ENCODE measurements around the gene CHMP4A. TPM values are rescaled to one million over a fixed set of nuclear protein-coding genes. Genes with fewer than 3 reads are reported as not detected.

The CHMP4A gene
- total RNA-seq, 1 donor from 2014 or later: 27.0 TPM

DNA sequence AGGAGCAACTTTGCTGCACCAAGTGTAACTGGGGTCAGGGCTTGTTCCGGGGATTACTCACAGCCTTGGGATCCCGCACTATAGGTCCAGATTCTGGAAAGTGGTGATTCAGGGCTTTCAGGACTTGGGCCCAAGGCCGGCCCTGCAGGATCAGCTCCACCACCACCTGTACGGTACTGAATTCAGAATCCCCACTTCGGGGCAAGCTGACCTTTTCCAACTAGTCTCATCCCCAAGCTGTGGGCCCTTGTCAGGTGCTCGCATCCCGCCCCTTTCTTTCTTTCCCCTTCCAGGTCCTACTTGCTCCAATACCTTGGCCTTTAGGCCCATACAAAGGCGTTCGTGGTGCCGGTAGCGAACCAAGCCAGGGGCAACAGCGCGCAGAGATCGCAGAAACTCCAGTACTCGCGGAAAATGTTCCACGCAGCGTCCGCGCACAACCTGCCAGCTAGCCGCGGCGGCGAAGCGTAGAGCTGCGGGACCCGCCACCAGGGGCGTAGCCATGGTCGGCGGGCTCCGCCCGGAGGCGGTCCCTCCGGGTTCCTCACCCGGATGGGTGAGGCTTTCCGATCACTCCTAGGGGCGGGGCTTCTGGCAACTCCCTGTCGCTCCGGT is 28.6 kb upstream of the CHMP4A start:
- H3K4me1 ChIP-seq: peaks cover 15 to 32% of the 10 kb centered on the region in 2 donors
- intact Hi-C loops (cut with DNase I): loop anchor here (1.0 to 5.0 kb wide), 11 partner anchors 10 to 940 kb away; partner anchors contain the start of genes CHMP4A, DCAF11, DHRS1 and EMC9

DNA sequence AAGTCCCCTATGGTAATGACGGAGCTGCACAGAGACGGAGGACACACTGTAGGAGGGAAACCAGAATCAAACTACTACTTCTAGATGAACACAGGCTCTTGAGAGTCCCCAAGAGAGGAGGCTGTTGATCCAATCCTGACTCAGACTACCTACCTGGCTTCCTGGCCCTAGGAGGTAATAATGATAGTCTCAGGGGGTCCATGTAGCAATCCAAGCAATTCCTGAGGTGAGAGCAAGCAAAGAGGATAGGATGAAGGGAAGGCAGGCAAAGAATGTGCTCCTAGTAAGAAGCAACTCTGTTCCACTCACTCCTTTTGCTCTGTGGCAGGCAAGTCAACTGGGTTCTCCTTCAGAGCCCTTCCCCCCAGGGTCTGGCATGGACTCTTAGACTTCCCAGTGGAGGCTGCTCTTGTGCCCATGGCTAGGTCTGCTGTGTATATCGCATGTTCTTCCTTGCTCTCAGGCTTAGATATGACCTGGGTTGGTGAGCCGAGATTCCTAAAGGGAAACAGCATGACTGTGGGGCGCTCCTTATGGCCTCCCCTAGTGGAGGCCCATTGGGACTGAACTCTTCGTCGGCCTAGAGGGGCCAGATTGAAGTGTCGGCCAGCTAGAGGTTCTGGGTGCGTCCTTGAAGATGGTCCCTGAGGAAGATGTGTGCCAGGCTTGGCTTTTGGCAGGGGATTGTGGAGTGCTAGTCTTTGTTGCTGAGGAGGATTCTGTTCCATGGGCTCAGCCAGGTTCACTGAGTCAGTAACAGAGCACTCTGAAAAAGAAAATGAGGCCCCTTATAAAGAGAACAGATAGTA is 27.0 kb upstream of the CHMP4A start:
- intact Hi-C loops (cut with DNase I): loop anchor here (5.0 kb wide), 2 partner anchors 192 to 938 kb away; partner anchors contain the start of gene PPP1R3E
- TF ChIP-seq, protein P1, sequence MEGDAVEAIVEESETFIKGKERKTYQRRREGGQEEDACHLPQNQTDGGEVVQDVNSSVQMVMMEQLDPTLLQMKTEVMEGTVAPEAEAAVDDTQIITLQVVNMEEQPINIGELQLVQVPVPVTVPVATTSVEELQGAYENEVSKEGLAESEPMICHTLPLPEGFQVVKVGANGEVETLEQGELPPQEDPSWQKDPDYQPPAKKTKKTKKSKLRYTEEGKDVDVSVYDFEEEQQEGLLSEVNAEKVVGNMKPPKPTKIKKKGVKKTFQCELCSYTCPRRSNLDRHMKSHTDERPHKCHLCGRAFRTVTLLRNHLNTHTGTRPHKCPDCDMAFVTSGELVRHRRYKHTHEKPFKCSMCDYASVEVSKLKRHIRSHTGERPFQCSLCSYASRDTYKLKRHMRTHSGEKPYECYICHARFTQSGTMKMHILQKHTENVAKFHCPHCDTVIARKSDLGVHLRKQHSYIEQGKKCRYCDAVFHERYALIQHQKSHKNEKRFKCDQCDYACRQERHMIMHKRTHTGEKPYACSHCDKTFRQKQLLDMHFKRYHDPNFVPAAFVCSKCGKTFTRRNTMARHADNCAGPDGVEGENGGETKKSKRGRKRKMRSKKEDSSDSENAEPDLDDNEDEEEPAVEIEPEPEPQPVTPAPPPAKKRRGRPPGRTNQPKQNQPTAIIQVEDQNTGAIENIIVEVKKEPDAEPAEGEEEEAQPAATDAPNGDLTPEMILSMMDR (IDR thresholded peaks at IDR 0.05): no peak
- peaks cover 15 to 32% of the 10 kb centered on the region in 2 donors for H3K4me1 ChIP-seq
- H3K4me3 ChIP-seq: peak overlapping the region; percentile 19 to 81
- H3K9me3 ChIP-seq: no peaks in the 10 kb centered on the region
- H3K27ac ChIP-seq: peak overlapping the region; percentile 94 to 99
- DNase-seq (ENCODE audit: low spot score in 2 of 2): peak in 1 of 2 donors; percentile 59
- H3K36me3 ChIP-seq: peaks cover 35 to 57% of the 10 kb centered on the region in 2 donors
- H3K27me3 ChIP-seq: no peaks in the 10 kb centered on the region

More for the DNA sequence above, 28.6 kb upstream of the CHMP4A start:
- peak in 1 of 2 donors; percentile 94 for DNase-seq (ENCODE audit: low spot score in 2 of 2)
- no peaks in the 10 kb centered on the region for H3K27me3 ChIP-seq
- H3K27ac ChIP-seq: peak overlapping the region; percentile 94 to 99
- peak overlapping the region; percentile 81 to 95 for H3K4me3 ChIP-seq
- peaks cover 26 to 41% of the 10 kb centered on the region in 2 donors for H3K36me3 ChIP-seq
- TF ChIP-seq, protein P1 (IDR thresholded peaks at IDR 0.05): peak; percentile 54 to 67 (median 56)
- no peaks in the 10 kb centered on the region for H3K9me3 ChIP-seq

DNA sequence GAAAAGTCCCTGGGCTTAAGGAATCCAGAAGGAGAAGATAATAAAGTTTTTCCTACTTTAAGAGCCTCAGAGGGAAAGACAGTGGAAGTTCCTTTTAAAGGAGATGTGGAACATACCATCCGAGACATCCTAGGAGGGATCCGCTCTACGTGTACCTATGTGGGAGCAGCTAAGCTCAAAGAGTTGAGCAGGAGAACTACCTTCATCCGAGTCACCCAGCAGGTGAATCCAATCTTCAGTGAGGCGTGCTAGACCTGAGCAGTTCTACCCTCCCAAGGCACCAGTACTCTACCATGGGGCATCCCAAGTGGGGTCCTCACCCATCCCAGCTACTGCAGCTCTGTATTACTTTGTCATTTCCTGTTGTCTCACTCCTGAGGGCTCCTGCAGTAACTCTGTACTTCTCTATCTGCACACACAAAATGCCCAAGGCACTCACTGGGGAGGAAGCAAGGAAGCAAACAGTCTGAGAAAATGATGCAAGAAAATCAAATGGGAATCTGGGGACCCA is 25.3 kb upstream of the CHMP4A start:
- peaks cover 35 to 64% of the 10 kb centered on the region in 2 donors for H3K36me3 ChIP-seq
- DNase-seq (ENCODE audit: low spot score in 2 of 2): peak in 1 of 2 donors; percentile 56

DNA sequence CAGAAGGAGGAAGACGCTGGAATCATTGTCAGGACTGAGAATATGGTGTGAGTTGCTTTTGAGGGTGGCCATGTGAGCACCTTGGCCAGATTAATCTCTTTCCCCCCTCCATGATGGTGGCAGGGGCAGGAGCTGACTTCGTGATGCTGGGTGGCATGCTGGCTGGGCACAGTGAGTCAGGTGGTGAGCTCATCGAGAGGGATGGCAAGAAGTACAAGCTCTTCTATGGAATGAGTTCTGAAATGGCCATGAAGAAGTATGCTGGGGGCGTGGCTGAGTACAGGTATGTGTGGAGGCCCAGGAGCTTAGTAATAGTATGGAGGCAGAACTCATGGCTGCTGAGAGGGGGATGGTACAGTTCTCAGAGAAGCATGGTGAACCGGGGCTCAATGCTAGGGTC is 24.8 kb upstream of the CHMP4A start:
- TF ChIP-seq, protein P1 (IDR thresholded peaks at IDR 0.05): no peak
- intact Hi-C loops (cut with DNase I): no loop called here
- H3K36me3 ChIP-seq: peaks cover 35 to 64% of the 10 kb centered on the region in 2 donors

More for the DNA sequence above, 25.3 kb upstream of the CHMP4A start:
- no peak overlapping the region for H3K4me3 ChIP-seq
- H3K27ac ChIP-seq: no peak overlapping the region
- intact Hi-C loops (cut with DNase I): no loop called here
- H3K4me1 ChIP-seq: peaks cover 16 to 38% of the 10 kb centered on the region in 2 donors
- H3K27me3 ChIP-seq: no peaks in the 10 kb centered on the region
- TF ChIP-seq, protein P1 (IDR thresholded peaks at IDR 0.05): no peak
- H3K9me3 ChIP-seq: no peaks in the 10 kb centered on the region

DNA sequence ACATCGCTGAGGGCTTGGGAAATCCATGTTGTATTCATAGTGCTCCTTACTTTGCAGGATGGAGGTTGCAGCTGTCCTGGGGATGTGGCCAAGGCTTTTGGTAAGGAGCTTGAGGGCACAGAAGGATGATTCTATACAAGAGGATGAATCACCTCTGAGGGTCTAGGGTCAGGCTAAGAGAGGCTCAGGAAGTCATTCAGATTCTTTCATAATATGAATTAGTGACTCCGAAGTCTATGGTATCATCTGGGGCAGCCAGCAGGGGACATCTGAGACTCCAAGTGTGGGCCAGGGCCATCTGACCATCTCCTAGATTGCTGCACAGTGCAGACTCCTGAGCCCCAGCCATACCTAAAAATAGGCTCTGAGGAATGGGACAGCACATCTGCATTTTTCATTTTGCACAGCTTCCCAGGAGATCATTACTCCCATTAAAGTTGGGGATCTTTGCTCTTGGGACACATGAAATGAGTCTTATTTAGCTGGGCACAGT is 24.2 kb upstream of the CHMP4A start:
- intact Hi-C loops (cut with DNase I): no loop called here
- Histone ChIP-seq H3K27me3 (no peaks in the 10 kb centered on the region), H3K36me3 (peaks cover 35 to 64% of the 10 kb centered on the region in 2 donors), H3K9me3 (no peaks in the 10 kb centered on the region), H3K27ac (no peak overlapping the region), H3K4me1 (peaks cover 21 to 39% of the 10 kb centered on the region in 2 donors), H3K4me3 (no peak overlapping the region)
- peak in 1 of 2 donors; percentile 53 for DNase-seq (ENCODE audit: low spot score in 2 of 2)
- TF ChIP-seq, protein P1 (IDR thresholded peaks at IDR 0.05): no peak

More for the DNA sequence above, 24.8 kb upstream of the CHMP4A start:
- H3K4me3 ChIP-seq: no peak overlapping the region
- no peaks in the 10 kb centered on the region for H3K27me3 ChIP-seq
- H3K9me3 ChIP-seq: no peaks in the 10 kb centered on the region
- no peak overlapping the region for H3K27ac ChIP-seq
- peak in 1 of 2 donors; percentile 56 for DNase-seq (ENCODE audit: low spot score in 2 of 2)
- H3K4me1 ChIP-seq: peaks cover 20 to 39% of the 10 kb centered on the region in 2 donors
